Loucy (cell line): ENCODE results near the gene KLRK1.
"Not testable (repeated sequence)": the region's sequence is repeated elsewhere in the genome, so short reads cannot be mapped to it uniquely, and the experiment has no call there.

Experiments used
- H2AFZ ChIP-seq: fragments of 200-600 bp; sonication (generic); 2 replicates; pipeline ENCODE4 v1.6.0; 2016; ENCODE audit warnings: antibody characterized with exemption, mild to moderate bottlenecking, low read length, moderate library complexity
- H3F3A ChIP-seq: fragments of 200-600 bp; 2 replicates; pipeline ENCODE4 v1.6.0; 2016; ENCODE audit warnings: antibody characterized with exemption, low read depth, mild to moderate bottlenecking
- H3K27me3 ChIP-seq: fragments of 200-600 bp; sonication (generic); 2 replicates; pipeline ENCODE4 v1.6.1; 2014; ENCODE audit warnings: low read length, mild to moderate bottlenecking; ENCODE audit not compliant: insufficient read depth, poor library complexity, severe bottlenecking
- H3K36me3 ChIP-seq: fragments of 200-600 bp; sonication (generic); 2 replicates; pipeline ENCODE4 v1.6.1; 2016; ENCODE audit warnings: low read length; ENCODE audit not compliant: insufficient read depth
- H3K4me1 ChIP-seq: fragments of 200-600 bp; sonication (generic); 2 replicates; pipeline ENCODE4 v1.5.1; 2014; ENCODE audit warnings: low read length, mild to moderate bottlenecking; ENCODE audit not compliant: insufficient read depth, poor library complexity, severe bottlenecking
- H3K4me2 ChIP-seq: fragments of 200-600 bp; sonication (generic); 2 replicates; pipeline ENCODE4 v1.6.0; 2014; ENCODE audit warnings: antibody characterized with exemption, low read length, low read depth, mild to moderate bottlenecking; ENCODE audit not compliant: poor library complexity, severe bottlenecking
- H3K4me3 ChIP-seq: fragments of 200-600 bp; sonication (generic); 2 replicates; pipeline ENCODE4 v1.5.1; 2014; ENCODE audit warnings: low read length, mild to moderate bottlenecking, mixed read lengths; ENCODE audit not compliant: poor library complexity, severe bottlenecking
- H3K79me2 ChIP-seq: fragments of 200-600 bp; sonication (generic); 2 replicates; pipeline ENCODE4 v1.6.1; 2014; ENCODE audit warnings: low read length; ENCODE audit not compliant: insufficient read depth
- H3K9ac ChIP-seq: fragments of 200-600 bp; sonication (generic); 2 replicates; pipeline ENCODE4 v1.6.0; 2014; ENCODE audit warnings: mild to moderate bottlenecking, low read depth, low read length, moderate library complexity; ENCODE audit not compliant: poor library complexity, severe bottlenecking
- H3K9me2 ChIP-seq: fragments of 200-600 bp; sonication (generic); replicated peaks from 2 replicates; pipeline ENCODE4 v1.6.1; 2016; ENCODE audit warnings: low read depth, low read length, mixed read lengths
- H3K9me3 ChIP-seq: fragments of 200-600 bp; sonication (generic); 2 replicates; pipeline ENCODE4 v1.6.1; 2014; ENCODE audit warnings: mild to moderate bottlenecking, antibody characterized with exemption, low read length, low read depth; ENCODE audit not compliant: insufficient read depth
- H4K20me1 ChIP-seq: fragments of 200-600 bp; sonication (generic); 2 replicates; pipeline ENCODE4 v1.6.0; 2014; ENCODE audit warnings: antibody characterized with exemption, low read length, mild to moderate bottlenecking; ENCODE audit not compliant: insufficient read depth, poor library complexity, severe bottlenecking
- CTCF ChIP-seq: fragments of 200-600 bp; sonication (generic); conservative IDR thresholded peaks from 2 replicates; pipeline ENCODE4 v1.5.1; 2014; ENCODE audit warnings: mild to moderate bottlenecking, antibody characterized with exemption, low read length
- EZH2phosphoT487 ChIP-seq: fragments of 200-600 bp; IDR thresholded peaks from 2 replicates; pipeline ENCODE4 v1.6.1; 2018; ENCODE audit warnings: antibody characterized with exemption, mild to moderate bottlenecking, moderate library complexity, borderline replicate concordance

Gene KLRK1

GRCh38 chr12:10393291-10393690 is 3.5 kb upstream of the KLRK1 start:
- Histone ChIP-seq H3K4me3 (no peak overlapping the region), H3K9ac (peak overlapping the region; percentile 39)

DNA sequence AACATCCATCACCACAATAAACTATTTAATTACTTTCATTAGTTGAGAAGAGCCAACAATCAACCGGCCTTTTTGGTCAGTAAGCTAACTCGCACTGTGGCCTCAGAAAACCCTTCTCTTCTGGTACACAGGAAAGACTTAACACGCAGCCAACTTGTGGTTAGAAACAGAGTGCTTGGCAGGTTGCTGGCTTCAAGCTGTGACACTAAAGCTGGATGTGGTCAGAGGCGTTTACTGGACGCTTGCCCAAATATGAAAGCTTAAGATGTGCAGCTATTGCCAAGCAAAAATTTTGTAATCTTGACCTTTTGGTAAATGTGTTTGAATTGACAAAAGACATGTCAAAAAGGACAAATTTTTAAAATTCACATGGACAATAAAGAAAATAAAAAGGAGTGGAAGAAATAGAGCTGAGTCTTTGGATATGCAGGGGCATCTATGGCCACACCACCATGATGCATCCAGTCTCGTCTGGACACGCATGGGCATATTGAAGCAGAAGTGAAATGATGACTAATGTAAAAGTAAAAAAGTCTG is 2.6 kb upstream of the KLRK1 start:
- peak overlapping the region; percentile 72 for H3K9ac ChIP-seq

More at GRCh38 chr12:10393291-10393690, 3.5 kb upstream of the KLRK1 start:
- H3K9me3 ChIP-seq, result no peaks in the 10 kb centered on the region
- H3K79me2 ChIP-seq, result no peaks in the 10 kb centered on the region
- H2AFZ ChIP-seq, result no peak overlapping the region
- peaks cover 59% of the 10 kb centered on the region for H3K4me1 ChIP-seq
- H3K9me2 ChIP-seq, result no peaks in the 10 kb centered on the region
- H3K27me3 ChIP-seq, result no peaks in the 10 kb centered on the region
- no peaks in the 10 kb centered on the region for H3F3A ChIP-seq
- no peaks in the 10 kb centered on the region for H3K36me3 ChIP-seq
- TF ChIP-seq EZH2phosphoT487, result no peak
- TF ChIP-seq CTCF, result no peak
- H3K4me2 ChIP-seq, result peak overlapping the region; percentile 93
- no peaks in the 10 kb centered on the region for H4K20me1 ChIP-seq

GRCh38 chr12:10390991-10391390 is 1.1 kb upstream of the KLRK1 start:
- not testable (repeated sequence) for H3K27me3 ChIP-seq, H3K9me2 ChIP-seq, H3K9me3 ChIP-seq, H2AFZ ChIP-seq, H3K9ac ChIP-seq, H3K4me3 ChIP-seq, H3K79me2 ChIP-seq, H3K4me2 ChIP-seq, H3F3A ChIP-seq, H4K20me1 ChIP-seq, H3K36me3 ChIP-seq
- H3K4me1 ChIP-seq, result peaks cover 46% of the 10 kb centered on the region

More for the DNA sequence above, 2.6 kb upstream of the KLRK1 start:
- no peak for TF ChIP-seq CTCF
- no peak for TF ChIP-seq EZH2phosphoT487
- Histone ChIP-seq H3K9me3 (no peaks in the 10 kb centered on the region), H3K27me3 (no peaks in the 10 kb centered on the region), H3F3A (no peaks in the 10 kb centered on the region), H2AFZ (no peak overlapping the region), H3K9me2 (no peaks in the 10 kb centered on the region), H3K4me3 (peak overlapping the region; percentile 65), H4K20me1 (no peaks in the 10 kb centered on the region), H3K79me2 (no peaks in the 10 kb centered on the region), H3K36me3 (no peaks in the 10 kb centered on the region), H3K4me1 (peaks cover 52% of the 10 kb centered on the region), H3K4me2 (peak overlapping the region; percentile 93)
